Upper lobe of right lung (tissue), 1 donor: Measurements from ENCODE around the gene ABCG5. TPM values are rescaled to one million over a fixed set of nuclear protein-coding genes. Genes with fewer than 3 reads are reported as not detected.

Experiments used
- ATAC-seq: fragments of 200-7000 bp; cut with Tn5 transposase; one replicate; pipeline ENCODE4 v1.9.1; 2020; ENCODE audit warnings: mild to moderate bottlenecking, moderate library complexity
- DNase-seq: peaks from one replicate; pipeline ENCODE4 v3.0.0-alpha.2; 2020
- H3K27ac ChIP-seq: fragments of 200-600 bp; one replicate; pipeline ENCODE4 v1.8.0; 2022
- H3K27me3 ChIP-seq: fragments of 200-600 bp; one replicate; pipeline ENCODE4 v1.8.0; 2022; ENCODE audit warnings: mild to moderate bottlenecking
- H3K36me3 ChIP-seq: fragments of 200-600 bp; one replicate; pipeline ENCODE4 v1.8.0; 2022
- H3K4me1 ChIP-seq: fragments of 200-600 bp; one replicate; pipeline ENCODE4 v1.8.0; 2022
- H3K4me3 ChIP-seq: fragments of 200-600 bp; one replicate; pipeline ENCODE4 v1.8.0; 2022; ENCODE audit warnings: mild to moderate bottlenecking
- H3K9me3 ChIP-seq: fragments of 200-600 bp; one replicate; pipeline ENCODE4 v1.8.0; 2022
- intact Hi-C: fragments of 100-400 bp; cut with DNase I; formaldehyde crosslinking; loops from one replicate; pipeline ENCODE4 v1.11.0; 2022
- total RNA-seq: library from RNA; stranded (reverse); fragmentation: NEBNext Ultra II Directional; extraction: Animal tissue kit (Norgen Biotek cat#: 25700); gene quantifications from one replicate; pipeline ENCODE4 v1.2.1, GENCODE V29; 2021
- TF ChIP-seq, protein P1 (sequence below): fragments of 200-600 bp; IDR thresholded peaks from one replicate; pipeline ENCODE4 v1.8.0; 2022; ENCODE audit warnings: antibody characterized with exemption
- donor health status: DM: no; HTN: yes; CAD: no; lungs with severe emphysema.

ABCG5 gene
- total RNA-seq, 1 donor from 2014 or later: not detected

DNA sequence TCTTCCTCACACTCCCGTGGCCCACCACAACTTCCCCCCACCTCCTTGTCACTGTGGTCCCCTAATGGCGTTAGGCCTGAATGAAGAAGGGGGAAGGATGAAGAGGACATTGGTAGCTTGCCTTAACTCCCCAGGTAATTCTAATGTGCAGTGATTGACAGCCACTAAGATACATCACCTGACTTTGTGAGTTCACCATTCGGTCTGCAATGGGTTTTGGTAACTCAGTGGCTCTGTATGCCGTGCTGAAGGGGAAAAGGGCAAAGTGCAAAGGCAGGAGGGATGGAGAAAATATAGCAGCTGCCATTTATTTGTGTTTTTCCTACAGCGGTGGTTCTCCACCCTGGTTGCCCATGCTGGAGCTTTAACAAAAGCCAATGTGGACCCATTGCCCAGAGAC lies 42.3 kb upstream of the ABCG5 start:
- no peaks in the 10 kb centered on the region for H3K9me3 ChIP-seq
- ATAC-seq (no peak), DNase-seq (no peak)
- no peak overlapping the region for H3K27ac ChIP-seq
- intact Hi-C loops: no loop called here
- H3K36me3 ChIP-seq: no peaks in the 10 kb centered on the region
- H3K4me3 ChIP-seq: no peak overlapping the region
- TF ChIP-seq, protein P1, sequence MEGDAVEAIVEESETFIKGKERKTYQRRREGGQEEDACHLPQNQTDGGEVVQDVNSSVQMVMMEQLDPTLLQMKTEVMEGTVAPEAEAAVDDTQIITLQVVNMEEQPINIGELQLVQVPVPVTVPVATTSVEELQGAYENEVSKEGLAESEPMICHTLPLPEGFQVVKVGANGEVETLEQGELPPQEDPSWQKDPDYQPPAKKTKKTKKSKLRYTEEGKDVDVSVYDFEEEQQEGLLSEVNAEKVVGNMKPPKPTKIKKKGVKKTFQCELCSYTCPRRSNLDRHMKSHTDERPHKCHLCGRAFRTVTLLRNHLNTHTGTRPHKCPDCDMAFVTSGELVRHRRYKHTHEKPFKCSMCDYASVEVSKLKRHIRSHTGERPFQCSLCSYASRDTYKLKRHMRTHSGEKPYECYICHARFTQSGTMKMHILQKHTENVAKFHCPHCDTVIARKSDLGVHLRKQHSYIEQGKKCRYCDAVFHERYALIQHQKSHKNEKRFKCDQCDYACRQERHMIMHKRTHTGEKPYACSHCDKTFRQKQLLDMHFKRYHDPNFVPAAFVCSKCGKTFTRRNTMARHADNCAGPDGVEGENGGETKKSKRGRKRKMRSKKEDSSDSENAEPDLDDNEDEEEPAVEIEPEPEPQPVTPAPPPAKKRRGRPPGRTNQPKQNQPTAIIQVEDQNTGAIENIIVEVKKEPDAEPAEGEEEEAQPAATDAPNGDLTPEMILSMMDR: no peak
- H3K27me3 ChIP-seq: no peaks in the 10 kb centered on the region
- peaks cover 16% of the 10 kb centered on the region for H3K4me1 ChIP-seq

DNA sequence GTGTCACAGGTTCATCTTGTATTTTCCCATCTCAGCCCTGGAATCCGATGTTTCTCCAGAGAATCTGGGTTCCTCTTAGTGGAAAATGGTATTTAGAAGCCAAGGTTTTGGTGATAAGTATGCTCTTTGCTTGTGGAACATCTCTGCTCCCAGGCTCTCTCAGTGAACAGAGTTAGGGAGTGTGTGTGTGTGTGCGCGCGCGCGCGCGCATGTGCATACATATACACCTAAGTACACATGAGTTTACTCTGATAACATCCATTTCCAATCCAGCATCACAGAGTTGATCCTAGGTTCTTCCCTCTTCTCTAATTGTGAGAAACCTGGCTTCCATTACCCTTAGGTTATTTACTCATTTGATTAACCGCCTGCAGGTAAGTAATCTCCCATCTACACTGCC lies 41.8 kb upstream of the ABCG5 start:
- Histone ChIP-seq H3K36me3 (no peaks in the 10 kb centered on the region), H3K9me3 (no peaks in the 10 kb centered on the region), H3K4me3 (no peak overlapping the region), H3K27ac (no peak overlapping the region), H3K4me1 (peaks cover 16% of the 10 kb centered on the region), H3K27me3 (no peaks in the 10 kb centered on the region)
- TF ChIP-seq, protein P1: no peak
- DNase-seq: no peak
- intact Hi-C loops: no loop called here
- no peak for ATAC-seq

DNA sequence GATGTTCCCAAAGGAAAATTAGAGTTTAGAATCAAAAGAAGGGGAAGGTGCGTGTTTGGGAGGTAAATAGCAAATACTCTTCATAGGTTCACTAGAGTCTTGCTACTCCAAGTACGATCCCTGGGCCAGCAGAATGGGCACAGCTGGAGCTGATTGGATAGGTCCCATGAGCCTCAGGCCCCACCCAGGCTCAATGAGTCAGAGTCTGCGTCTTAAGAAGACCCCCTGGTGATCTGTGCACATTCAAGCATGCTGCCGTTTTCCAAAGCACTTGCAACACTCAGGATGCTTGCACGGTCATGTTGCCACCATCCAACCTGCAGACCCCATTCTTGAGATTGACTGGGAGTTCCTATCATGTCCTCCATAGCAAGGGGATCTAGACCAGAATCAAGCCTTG lies 40.6 kb upstream of the ABCG5 start:
- Histone ChIP-seq H3K36me3 (no peaks in the 10 kb centered on the region), H3K9me3 (no peaks in the 10 kb centered on the region), H3K27ac (no peak overlapping the region), H3K4me1 (peaks cover 16% of the 10 kb centered on the region), H3K4me3 (no peak overlapping the region), H3K27me3 (no peaks in the 10 kb centered on the region)
- no peak for DNase-seq
- no peak for ATAC-seq
- intact Hi-C loops: loop anchor here (5.0 kb wide), 1 partner anchor 413 kb away; no protein-coding TSS in a partner anchor
- TF ChIP-seq, protein P1: no peak

DNA sequence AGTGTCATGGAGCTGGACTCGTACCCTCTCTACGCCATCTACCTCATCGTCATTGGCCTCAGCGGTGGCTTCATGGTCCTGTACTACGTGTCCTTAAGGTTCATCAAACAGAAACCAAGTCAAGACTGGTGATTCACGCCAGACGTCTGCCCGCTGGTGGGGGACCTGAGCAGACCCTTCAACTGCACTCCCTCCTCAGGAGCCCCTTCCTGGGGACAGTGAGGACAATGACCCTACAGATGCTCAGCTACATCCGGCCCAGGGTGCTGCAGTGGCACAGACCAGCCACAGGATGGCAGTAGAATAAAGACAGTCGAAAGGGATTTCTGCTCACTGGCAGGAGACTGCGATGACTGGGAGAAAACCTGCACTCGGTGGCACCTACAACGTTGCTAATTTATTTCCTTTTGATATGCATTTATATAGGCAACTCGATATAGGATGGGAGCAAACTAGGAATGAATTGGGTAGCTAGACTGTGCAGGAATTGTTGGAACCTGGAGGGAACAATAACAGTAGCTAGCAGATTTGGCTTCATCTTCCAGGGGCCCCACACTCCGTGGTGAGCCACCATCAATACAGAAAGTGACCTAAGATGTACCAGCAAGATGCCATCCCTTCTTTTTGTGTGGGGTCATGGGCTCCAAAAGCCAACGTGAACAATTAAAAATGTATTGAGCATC lies 39.3 kb upstream of the ABCG5 start:
- Histone ChIP-seq H3K9me3 (no peaks in the 10 kb centered on the region), H3K27me3 (no peaks in the 10 kb centered on the region), H3K4me1 (peaks cover 16% of the 10 kb centered on the region), H3K27ac (no peak overlapping the region), H3K36me3 (no peaks in the 10 kb centered on the region), H3K4me3 (no peak overlapping the region)
- ATAC-seq: peak; percentile 89
- no peak for DNase-seq
- TF ChIP-seq, protein P1: peak; percentile 97
- intact Hi-C loops: loop anchor here (5.0 kb wide), 1 partner anchor 414 kb away; no protein-coding TSS in a partner anchor

DNA sequence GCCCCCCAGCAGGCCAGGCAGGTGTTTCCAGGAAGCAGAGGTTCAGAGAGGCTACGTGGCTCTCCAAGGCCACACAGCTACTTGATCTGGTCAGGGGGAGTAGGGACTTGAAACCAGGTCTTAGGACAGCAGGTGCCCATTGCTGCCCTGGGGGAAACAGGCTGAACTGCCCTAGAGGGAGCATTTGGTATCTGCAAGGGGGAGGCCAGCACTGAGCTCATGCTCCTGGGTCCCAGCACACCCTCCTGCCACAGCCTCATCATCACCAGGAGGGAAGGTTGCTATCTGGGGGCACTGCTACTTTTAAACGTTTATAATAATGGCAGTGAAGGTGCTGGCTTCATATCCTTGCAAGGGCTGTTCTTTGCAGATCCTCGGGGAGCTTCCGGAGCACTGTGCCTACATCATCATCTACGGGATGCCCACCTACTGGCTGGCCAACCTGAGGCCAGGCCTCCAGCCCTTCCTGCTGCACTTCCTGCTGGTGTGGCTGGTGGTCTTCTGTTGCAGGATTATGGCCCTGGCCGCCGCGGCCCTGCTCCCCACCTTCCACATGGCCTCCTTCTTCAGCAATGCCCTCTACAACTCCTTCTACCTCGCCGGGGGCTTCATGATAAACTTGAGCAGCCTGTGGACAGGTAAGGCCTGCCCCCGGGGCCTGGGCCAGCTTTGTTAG lies 36.3 kb upstream of the ABCG5 start:
- H3K36me3 ChIP-seq: no peaks in the 10 kb centered on the region
- DNase-seq (no peak), ATAC-seq (no peak)
- no peaks in the 10 kb centered on the region for H3K9me3 ChIP-seq
- no peaks in the 10 kb centered on the region for H3K4me1 ChIP-seq
- no peak overlapping the region for H3K27ac ChIP-seq
- intact Hi-C loops: loop anchor here (5.0 kb wide), 1 partner anchor 417 kb away; no protein-coding TSS in a partner anchor
- TF ChIP-seq, protein P1: no peak
- H3K4me3 ChIP-seq: no peak overlapping the region
- H3K27me3 ChIP-seq: no peaks in the 10 kb centered on the region
